ENCODE measurements around the gene PSMD6. TPM values are rescaled to one million over a fixed set of nuclear protein-coding genes. Genes with fewer than 3 reads are reported as not detected.

PSMD6 gene
- total and polyA plus RNA-seq, 12 donors, result 39.0 to 103 (median 86.3) TPM

DNA sequence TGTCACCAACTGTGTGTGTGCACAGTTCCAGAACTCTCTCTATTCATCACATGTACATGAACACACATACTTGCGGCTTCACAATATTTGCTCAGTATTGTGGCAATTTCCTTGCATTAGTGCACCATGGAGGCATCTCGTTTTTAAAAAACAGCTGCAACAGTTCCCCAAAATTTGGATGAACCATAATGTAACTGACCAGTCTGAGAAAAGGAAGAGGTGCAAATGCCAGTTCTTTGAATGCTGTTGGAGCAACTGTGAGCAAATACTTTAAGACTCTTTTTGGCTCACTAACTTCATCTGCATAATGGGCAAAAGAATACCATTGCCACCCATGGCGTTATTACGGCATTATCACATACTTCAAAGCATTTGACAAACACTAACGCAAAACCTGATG lies 38.3 kb upstream of the PSMD6 start:
- Histone ChIP-seq H3K9me3 (peaks cover 0 to 2% (median 0%) of the 10 kb centered on the region in 11 donors), H3K36me3 (no peaks in the 10 kb centered on the region), H3K27me3 (no peaks in the 10 kb centered on the region), H3K4me1 (peaks cover 0 to 11% (median 0%) of the 10 kb centered on the region in 9 donors), H3K27ac (no peak overlapping the region), H3K4me3 (no peak overlapping the region)
- intact Hi-C loops (cut with DNase I), result no loop called here
- WGBS, 2 donors, result 93 to 94% methylated on average over 5 of the region's 5 CpGs
- no peak for TF ChIP-seq CTCF (IDR thresholded peaks at IDR 0.05)
- ATAC-seq (no peak), DNase-seq (no peak)

- Histone ChIP-seq H3K27me3 (no peaks in the 10 kb centered on the region), H3K27ac (no peak overlapping the region), H3K4me1 (peaks cover 0 to 14% (median 3%) of the 10 kb centered on the region in 9 donors), H3K9me3 (peaks cover 0 to 2% (median 0%) of the 10 kb centered on the region in 11 donors), H3K36me3 (no peaks in the 10 kb centered on the region), H3K4me3 (no peak overlapping the region)
- intact Hi-C loops (cut with DNase I), result no loop called here
- no peak for ATAC-seq
- 72 to 77% methylated on average over 3 of the region's 3 CpGs for WGBS, 2 donors
- no peak for TF ChIP-seq CTCF (IDR thresholded peaks at IDR 0.05)
- no peak for DNase-seq
Observed at GRCh38 chr3:64059484-64060175, 36.3 kb upstream of the PSMD6 start.

- no peak for TF ChIP-seq CTCF (IDR thresholded peaks at IDR 0.05)
- ATAC-seq (peak in 1 of 8 donors; percentile 52), DNase-seq (no peak)
- Histone ChIP-seq H3K4me3 (no peak overlapping the region), H3K4me1 (peaks cover 0 to 20% (median 6%) of the 10 kb centered on the region in 9 donors), H3K9me3 (peaks cover 0 to 2% (median 0%) of the 10 kb centered on the region in 11 donors), H3K27me3 (no peaks in the 10 kb centered on the region), H3K36me3 (no peaks in the 10 kb centered on the region), H3K27ac (no peak overlapping the region)
- intact Hi-C loops (cut with DNase I), result no loop called here
- 57 to 58% methylated on average over 4 of the region's 4 CpGs for WGBS, 2 donors
Observed at GRCh38 chr3:64058566-64058965, 35.3 kb upstream of the PSMD6 start.

GRCh38 chr3:64057231-64057630 lies 33.9 kb upstream of the PSMD6 start:
- Histone ChIP-seq H3K36me3 (no peaks in the 10 kb centered on the region), H3K9me3 (peaks cover 0 to 2% (median 0%) of the 10 kb centered on the region in 11 donors), H3K4me3 (no peak overlapping the region), H3K27me3 (no peaks in the 10 kb centered on the region), H3K27ac (no peak overlapping the region), H3K4me1 (peaks cover 0 to 14% (median under 1%) of the 10 kb centered on the region in 9 donors)
- WGBS, 2 donors, result 97 to 98% methylated on average over 4 of the region's 4 CpGs
- TF ChIP-seq CTCF (IDR thresholded peaks at IDR 0.05), result no peak
- intact Hi-C loops (cut with DNase I), result no loop called here
- no peak for ATAC-seq
- DNase-seq, result no peak
